ENCODE measurements around the gene CPEB4.

CPEB4 gene

GRCh38 chr5:173973616-173973969 is 85.4 kb downstream of the CPEB4 start:
- DNase-seq (ENCODE audit: low read depth in 2 of 2), result no peak

GRCh38 chr5:173974688-173975239 is 86.6 kb downstream of the CPEB4 start:
- no peak for DNase-seq (ENCODE audit: low read depth in 2 of 2)

GRCh38 chr5:173981185-173981761 is 93.1 kb downstream of the CPEB4 start:
- no peak for DNase-seq (ENCODE audit: low read depth in 2 of 2)

GRCh38 chr5:173984218-173984617 is 96.1 kb downstream of the CPEB4 start:
- no peak for DNase-seq (ENCODE audit: low read depth in 2 of 2)

- no peak for DNase-seq (ENCODE audit: low read depth in 2 of 2)
These were observed 100.6 kb downstream of the CPEB4 start, which contains the start of gene C5orf47 for GRCh38 chr5:173988554-173989431. Gene C5orf47 (plus strand): TSS chr5:173989170. CDS start chr5:173989264, 94 bp downstream.

- no peak for DNase-seq (ENCODE audit: low read depth in 2 of 2)
These were observed 101.4 kb downstream of the CPEB4 start for GRCh38 chr5:173989432-173990082.

GRCh38 chr5:173997331-173997730 is 109.2 kb downstream of the CPEB4 start:
- DNase-seq (ENCODE audit: low read depth in 2 of 2), result no peak

GRCh38 chr5:173998531-173998930 is 110.4 kb downstream of the CPEB4 start:
- no peak for DNase-seq (ENCODE audit: low read depth in 2 of 2)

- DNase-seq (ENCODE audit: low read depth in 2 of 2), result no peak
These were observed 111.9 kb downstream of the CPEB4 start for GRCh38 chr5:174000076-174000475.

GRCh38 chr5:174003795-174004194 is 115.6 kb downstream of the CPEB4 start:
- DNase-seq (ENCODE audit: low read depth in 2 of 2), result no peak

- no peak for DNase-seq (ENCODE audit: low read depth in 2 of 2)
These were observed 120.8 kb downstream of the CPEB4 start for GRCh38 chr5:174008922-174009321.

GRCh38 chr5:174010365-174010764 is 122.2 kb downstream of the CPEB4 start:
- DNase-seq (ENCODE audit: low read depth in 2 of 2), result no peak

GRCh38 chr5:174011441-174011840 is 123.3 kb downstream of the CPEB4 start:
- DNase-seq (ENCODE audit: low read depth in 2 of 2), result no peak
